NOMO-1 treated with dmso at 0.1 percent for 144 hours (cell line): Measurements from ENCODE around the gene USP47.

Experiments used
- DNase-seq: peaks from one replicate; lab custom pipeline; 2025; ENCODE audit not compliant: unreplicated experiment; lab: John Stamatoyannopoulos, UW

The USP47 gene

DNA sequence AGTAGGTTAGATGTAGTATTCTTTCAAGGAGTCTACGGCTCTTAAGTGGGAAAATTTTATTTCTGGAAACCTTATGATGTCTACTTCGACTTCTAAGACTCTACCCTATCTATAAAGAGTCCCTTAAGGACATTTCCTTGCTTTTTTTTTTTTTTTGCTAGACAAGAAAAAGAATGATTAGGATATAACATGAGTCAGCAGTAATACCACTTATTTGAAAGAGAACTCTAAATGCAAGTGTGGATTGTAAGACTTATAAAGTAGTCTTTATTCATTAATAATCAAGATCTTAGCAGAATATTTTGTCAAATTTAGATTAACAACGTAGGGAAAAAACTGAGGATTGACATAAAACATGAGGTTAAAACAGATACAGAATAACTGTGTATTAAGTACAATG, 95.7 kb downstream of the USP47 start:
- DNase-seq = no peak

DNA sequence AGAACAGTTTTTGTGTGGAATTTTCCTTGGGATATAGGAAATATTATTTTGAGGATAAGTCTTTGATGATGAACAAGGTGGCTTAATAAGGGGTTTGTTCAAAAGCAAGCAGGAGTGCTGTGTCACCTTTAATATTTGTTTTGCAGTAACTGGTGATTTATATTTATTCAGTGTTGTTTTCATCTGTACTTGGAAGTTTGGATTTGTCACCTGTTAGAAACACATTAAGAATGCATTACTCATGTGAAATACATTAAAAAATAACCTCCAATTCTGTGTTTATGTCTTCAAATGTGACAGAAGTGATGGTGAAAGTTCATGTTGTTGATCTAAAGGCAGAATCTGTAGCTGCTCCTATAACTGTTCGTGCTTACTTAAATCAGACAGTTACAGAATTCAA, 96.2 kb downstream of the USP47 start:
- DNase-seq = no peak

- DNase-seq = no peak
Observed at GRCh38 chr11:11940551-11940950, 98.8 kb downstream of the USP47 start.

DNA sequence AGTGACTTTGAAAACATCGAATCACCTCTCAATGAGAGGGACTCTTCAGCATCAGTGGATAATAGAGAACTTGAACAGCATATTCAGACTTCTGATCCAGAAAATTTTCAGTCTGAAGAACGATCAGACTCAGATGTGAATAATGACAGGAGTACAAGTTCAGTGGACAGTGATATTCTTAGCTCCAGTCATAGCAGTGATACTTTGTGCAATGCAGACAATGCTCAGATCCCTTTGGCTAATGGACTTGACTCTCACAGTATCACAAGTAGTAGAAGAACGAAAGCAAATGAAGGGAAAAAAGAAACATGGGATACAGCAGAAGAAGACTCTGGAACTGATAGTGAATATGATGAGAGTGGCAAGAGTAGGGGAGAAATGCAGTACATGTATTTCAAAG, 100.9 kb downstream of the USP47 start:
- DNase-seq = no peak

DNA sequence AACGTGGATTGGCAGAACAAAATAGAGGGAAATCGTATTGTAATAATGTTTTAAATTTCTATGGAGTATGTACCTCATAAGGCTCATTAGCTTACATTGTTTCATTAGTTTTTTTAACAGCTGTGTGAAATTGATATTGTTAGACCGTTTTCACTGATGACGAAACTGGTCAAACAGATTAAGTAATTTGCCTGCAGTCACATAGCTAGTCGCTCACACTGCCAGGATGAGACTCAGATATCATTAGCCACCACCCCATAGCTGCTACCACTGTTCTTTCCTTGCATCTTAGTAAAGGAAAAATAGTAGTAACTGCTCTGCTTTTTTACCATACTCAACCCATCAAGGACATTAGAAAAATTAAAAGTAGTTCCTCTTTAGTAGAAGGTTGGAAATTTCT, 102.7 kb downstream of the USP47 start:
- no peak for DNase-seq

DNA sequence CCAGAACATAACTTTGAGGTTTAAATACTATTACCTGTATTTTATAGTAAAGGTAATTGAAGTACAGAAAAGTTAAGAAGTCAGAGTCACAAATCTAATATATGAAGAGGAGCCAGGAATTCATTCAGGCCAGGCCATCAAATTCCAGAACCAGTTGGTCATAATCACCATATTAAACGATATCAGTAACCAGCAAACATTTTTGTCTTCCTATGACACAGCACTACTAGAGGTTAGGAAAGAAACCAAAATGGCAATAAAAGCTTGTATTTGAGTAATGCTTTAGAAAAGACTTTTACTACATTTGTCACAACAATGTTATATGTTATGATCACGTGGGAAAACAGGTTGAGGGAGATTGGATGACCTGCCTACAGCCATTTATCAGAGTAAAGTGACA, 104.4 kb downstream of the USP47 start:
- no peak for DNase-seq

- DNase-seq = no peak
Observed at GRCh38 chr11:11946878-11947277, 105.1 kb downstream of the USP47 start.

- no peak for DNase-seq
Observed at GRCh38 chr11:11947825-11948224, 106.1 kb downstream of the USP47 start.

GRCh38 chr11:11948242-11948947, 106.6 kb downstream of the USP47 start:
- DNase-seq = no peak

- no peak for DNase-seq
Observed at GRCh38 chr11:11949482-11949881, 107.7 kb downstream of the USP47 start.

DNA sequence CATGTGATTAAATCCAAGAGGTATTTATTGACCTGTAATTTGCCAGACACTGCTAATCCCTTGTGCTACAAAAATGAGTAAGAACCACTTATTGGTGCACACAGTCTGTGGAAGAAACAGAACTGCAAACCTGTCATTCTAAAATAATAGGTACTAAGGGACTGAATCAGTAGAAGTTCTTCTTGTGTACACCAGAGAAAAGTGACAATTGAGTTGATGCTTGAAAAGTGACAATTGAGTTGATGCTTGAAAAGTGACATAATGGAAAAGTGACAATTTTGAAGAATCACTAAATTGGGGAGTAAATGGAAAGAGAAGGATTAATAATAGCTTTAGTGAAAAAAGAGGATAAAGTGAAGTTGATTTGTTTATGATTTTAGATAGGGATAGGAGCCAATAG, 110.3 kb downstream of the USP47 start:
- no peak for DNase-seq

DNA sequence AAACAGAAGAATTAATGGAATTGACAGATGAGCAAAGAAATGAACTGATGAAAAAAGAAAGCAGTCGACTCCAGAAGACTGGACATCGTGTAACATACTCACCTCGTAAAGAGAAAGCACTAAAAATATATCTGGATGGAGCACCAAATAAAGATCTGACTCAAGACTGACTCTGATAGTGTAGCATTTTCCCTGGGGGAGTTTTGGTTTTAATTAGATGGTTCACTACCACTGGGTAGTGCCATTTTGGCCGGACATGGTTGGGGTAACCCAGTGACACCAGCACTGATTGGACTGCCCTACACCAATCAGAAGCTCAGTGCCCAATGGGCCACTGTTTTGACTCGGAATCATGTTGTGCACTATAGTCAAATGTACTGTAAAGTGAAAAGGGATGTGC, 114.2 kb downstream of the USP47 start:
- DNase-seq = no peak

DNA sequence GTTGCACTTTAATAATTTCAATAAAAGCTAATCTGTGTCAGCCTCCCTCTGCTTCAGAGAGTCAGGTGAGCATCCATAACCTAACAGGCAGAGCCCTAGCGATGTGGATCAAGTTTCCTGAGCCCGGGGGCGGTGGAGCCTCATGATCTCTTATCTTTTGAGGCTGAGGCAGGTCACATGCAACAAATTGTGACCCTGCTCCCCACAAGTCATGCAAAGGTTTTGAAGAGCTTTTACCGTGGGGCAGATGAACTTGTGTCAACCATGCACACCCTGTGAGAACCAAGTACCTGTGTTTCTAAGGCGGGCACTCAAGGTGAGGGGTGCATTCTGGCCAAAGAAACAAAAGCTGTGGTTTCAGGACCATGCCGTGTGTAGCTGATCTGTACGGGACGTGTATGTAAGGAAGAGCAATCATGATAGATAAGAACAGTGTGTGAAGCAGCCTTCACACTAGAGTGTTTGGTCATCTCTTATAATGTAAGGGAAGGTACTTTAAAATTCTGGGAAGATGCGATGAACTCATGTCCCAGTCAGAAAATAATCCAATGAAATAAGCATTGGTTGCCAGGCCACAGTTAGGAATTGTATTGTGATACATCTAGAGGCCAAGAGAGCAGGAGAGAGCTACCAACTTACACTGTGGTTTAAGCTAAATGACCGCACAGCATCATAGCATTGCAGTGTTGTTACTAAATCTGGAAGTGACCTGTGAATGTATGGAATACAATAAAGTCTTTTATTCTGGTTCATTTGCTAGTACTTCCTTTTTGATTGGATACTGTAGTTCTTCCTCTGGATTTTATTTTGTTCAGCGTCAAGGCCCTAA, 116.8 kb downstream of the USP47 start:
- no peak for DNase-seq

DNA sequence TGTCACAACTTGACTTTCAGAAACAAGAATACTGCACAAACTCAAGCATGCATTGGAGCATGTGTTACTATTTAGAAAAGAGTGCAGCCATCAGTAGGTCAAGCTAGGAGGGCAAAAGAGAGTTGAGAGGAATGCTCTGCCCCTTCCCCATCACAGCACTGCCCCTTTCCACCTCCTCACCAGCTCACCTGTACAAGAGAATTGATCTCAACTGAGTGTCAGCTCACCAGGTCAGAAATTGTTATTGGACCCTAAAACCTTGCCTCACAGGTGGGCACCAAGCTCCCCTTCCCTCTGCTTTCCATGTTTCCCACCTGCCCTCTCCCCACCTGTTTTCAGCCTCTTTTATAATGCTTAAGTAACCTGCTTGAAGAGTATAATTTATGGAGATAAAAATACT, 117.8 kb downstream of the USP47 start:
- no peak for DNase-seq

GRCh38 chr11:11960687-11961086, 118.9 kb downstream of the USP47 start:
- no peak for DNase-seq

DNA sequence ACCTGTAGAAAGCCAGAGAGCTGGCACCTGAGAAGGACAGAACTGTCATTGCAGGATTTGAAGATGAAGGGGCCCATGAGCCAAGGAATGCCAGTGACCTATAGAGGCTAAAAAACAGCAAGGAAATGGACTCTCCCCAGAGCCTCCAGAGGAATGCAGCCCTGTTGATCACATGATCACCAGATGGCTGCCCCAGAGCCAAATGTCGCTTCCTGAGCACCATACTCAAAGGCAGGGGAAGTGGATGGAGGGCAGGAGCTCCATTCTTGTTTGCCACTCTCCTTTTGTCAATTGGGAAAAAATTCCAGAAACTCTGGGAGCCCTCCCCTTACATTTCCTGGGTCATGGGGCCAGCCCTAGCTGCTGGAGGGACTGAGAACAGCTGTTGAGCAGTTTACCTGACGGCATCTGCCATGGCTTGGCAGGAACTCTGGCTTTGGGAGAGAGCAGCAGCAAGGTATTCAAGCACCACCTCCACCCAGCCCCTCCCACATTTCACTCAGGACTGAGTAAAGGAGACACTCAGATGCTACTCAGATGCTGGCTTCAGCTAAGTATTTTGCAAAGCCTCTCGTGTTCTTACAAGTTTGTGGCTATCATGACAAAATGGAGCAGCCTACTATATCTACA, 119.7 kb downstream of the USP47 start:
- DNase-seq = no peak

DNA sequence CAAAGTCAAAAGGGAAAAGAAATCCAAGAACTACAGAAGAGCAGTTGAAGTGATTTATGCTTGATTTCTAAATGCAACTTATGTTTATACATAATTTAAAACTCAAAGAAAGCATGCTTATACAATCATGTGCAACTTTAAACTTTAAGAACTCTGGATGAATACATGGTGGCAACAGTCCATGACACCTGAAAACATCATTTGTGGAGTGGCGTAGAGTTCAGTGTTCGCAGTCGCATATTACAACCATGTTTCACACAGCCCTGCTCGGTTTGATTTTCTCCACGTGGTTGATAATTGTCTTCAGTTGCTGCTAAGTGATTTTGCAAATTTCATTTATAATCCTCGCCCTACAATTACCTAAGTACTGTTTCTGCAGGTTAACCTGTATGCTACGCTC, 121.3 kb downstream of the USP47 start:
- DNase-seq = no peak

DNA sequence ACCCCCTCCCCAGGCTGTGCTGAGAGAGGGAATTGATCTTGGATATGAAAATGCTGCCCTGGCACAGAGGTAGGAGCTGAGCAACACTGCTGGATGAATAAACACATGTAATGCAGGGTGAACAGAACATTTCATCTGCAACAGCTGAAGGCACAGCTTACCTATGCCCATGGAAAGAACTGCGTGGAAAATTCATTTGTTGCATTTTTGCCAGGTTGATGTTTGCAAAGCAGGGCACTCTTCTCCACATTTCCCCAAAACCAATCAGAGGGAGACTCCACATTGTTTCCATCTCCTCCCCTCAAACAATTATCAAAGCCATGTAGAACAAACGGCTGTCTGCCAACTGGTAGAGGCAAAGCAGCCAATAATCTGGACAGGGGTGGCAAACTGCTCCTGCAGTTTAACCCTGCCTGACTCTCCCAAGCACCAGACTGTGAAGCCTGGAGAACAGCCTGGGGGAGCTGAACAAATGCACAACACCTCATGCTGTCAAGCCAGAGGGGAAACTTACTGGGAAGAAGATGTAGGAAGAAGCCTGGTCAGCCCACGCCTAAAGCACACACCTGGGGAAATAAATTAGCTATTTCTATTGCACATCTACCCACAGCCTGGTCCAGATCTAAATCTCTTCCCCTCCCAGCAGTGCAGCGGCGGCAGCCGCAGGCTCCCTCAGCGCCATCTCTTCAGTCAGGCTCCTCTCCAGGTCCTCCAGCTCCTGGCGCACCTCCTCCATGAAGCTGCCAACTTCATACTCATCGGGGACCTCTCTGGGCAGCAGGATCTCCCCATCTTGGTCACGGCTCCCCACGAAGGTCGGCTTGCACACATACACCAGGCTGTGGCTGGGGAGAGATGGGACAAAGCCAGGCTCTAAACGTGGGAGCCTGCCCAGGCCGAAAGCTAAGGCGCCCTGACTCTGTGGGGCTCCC, 122.3 kb downstream of the USP47 start:
- no peak for DNase-seq

GRCh38 chr11:11964774-11965150, 123.0 kb downstream of the USP47 start:
- no peak for DNase-seq

DNA sequence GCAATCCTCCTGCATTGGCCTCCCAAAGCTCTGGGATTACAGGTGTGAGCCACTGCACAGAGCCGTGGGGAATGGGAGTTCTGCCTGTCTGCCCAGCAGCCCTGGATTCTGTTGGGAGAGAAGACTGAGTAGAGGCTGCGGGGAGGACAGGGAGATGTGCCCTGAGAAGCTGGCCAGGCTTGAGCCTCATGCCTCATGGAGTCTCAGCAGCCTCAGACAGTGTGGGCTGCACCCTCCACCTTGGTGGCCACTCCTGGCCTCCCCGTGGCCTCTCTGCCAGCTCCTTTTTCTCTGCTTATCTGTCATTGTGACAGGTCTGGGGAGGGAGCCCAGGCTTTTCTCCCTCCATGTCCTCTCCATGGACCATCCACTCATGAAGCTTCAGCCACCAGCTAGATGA, 123.4 kb downstream of the USP47 start:
- no peak for DNase-seq
